GM23338 (cell line): Measurements from ENCODE around the gene RPS28.

Source experiments
- CREB1 ChIP-seq: fragments of 250-450 bp; sonication (Bioruptor Pico); IDR thresholded peaks from 2 replicates; pipeline ENCODE4 v1.5.0; 2020; ENCODE audit warnings: low read depth, mild to moderate bottlenecking, moderate library complexity
- CTCF ChIP-seq, 2 experiments: fragments of 200-600 bp in 1 of 2; sonication (generic) in 1 of 2; conservative IDR thresholded peaks; 2 replicates each; pipeline versions ENCODE4 v1.5.1 to v1.6.1; 2016 to 2017; ENCODE audit warnings: antibody characterized with exemption in 2 of 2, low read depth in 2 of 2, mild to moderate bottlenecking in 2 of 2, moderate library complexity in 1 of 2
- ETS1 ChIP-seq: IDR thresholded peaks from 2 replicates; pipeline ENCODE4 v1.6.1; 2016; ENCODE audit warnings: antibody characterized with exemption
- EZH2 ChIP-seq: fragments of 200-600 bp; sonication (generic); IDR thresholded peaks from one replicate; pipeline ENCODE4 v1.8.0; 2017; ENCODE audit warnings: antibody characterized with exemption, mild to moderate bottlenecking, low read depth; ENCODE audit not compliant: unreplicated experiment
- EZH2phosphoT487 ChIP-seq: fragments of 200-600 bp; sonication (generic); IDR thresholded peaks from one replicate; pipeline ENCODE4 v1.8.1; 2018; ENCODE audit warnings: antibody characterized with exemption; ENCODE audit not compliant: unreplicated experiment
- JUNB ChIP-seq: IDR thresholded peaks from one replicate; pipeline ENCODE4 v1.6.1; 2016; ENCODE audit warnings: antibody characterized with exemption; ENCODE audit not compliant: unreplicated experiment
- NANOG ChIP-seq: IDR thresholded peaks from 2 replicates; pipeline ENCODE4 v1.6.1; 2016; ENCODE audit warnings: antibody characterized with exemption, borderline replicate concordance
- POLR2AphosphoS5 ChIP-seq: IDR thresholded peaks from 2 replicates; pipeline ENCODE4 v1.6.1; 2016; ENCODE audit warnings: antibody characterized with exemption, low read depth
- REST ChIP-seq: IDR thresholded peaks from one replicate; pipeline ENCODE4 v1.6.1; 2018; ENCODE audit warnings: antibody characterized with exemption; ENCODE audit not compliant: unreplicated experiment
- STAT1 ChIP-seq: IDR thresholded peaks from one replicate; pipeline ENCODE4 v1.6.1; 2016; ENCODE audit warnings: antibody characterized with exemption; ENCODE audit not compliant: unreplicated experiment
- ZNF114 ChIP-seq: fragments of 250-450 bp; sonication (Bioruptor Pico); IDR thresholded peaks from 2 replicates; pipeline ENCODE4 v1.5.0; 2020; ENCODE audit warnings: mild to moderate bottlenecking, moderate library complexity
- ZNF331 ChIP-seq: fragments of 250-450 bp; sonication (Bioruptor Pico); IDR thresholded peaks from 2 replicates; pipeline ENCODE4 v1.5.0; 2020; ENCODE audit warnings: low read depth, mild to moderate bottlenecking, moderate library complexity

- peak; percentile 90 for TF ChIP-seq ETS1
- peak in 1 of 2 experiments; percentile 30; a peak in 1 of 4 replicates for TF ChIP-seq CTCF (conservative IDR thresholded peaks at IDR 0.05; ENCODE audit: low read depth in 2 of 2)
- peak; percentile 93 for TF ChIP-seq POLR2AphosphoS5
- no peak for TF ChIP-seq REST
- TF ChIP-seq EZH2, result no peak
- no peak for TF ChIP-seq STAT1
- no peak for TF ChIP-seq EZH2phosphoT487
- TF ChIP-seq CREB1 (CRISPR knock-in tag), result peak; percentile 96
- TF ChIP-seq ZNF331 (CRISPR knock-in tag), result no peak
- TF ChIP-seq ZNF114 (CRISPR knock-in tag), result peak; percentile 55; the same call in 1 of the 2 replicates
- no peak for TF ChIP-seq JUNB
- TF ChIP-seq NANOG, result no peak
Measured at GRCh38 chr19:8321067-8321985, at the start of gene RPS28, which contains the start of gene NDUFA7.
